GM21529 (cell line): Measurements from ENCODE around the gene TEX29.

Source experiments
- ATAC-seq: cut with Tn5 transposase; IDR thresholded peaks from one replicate; pipeline ENCODE4 v1.9.1; 2021; ENCODE audit not compliant: unreplicated experiment

TEX29 gene

DNA sequence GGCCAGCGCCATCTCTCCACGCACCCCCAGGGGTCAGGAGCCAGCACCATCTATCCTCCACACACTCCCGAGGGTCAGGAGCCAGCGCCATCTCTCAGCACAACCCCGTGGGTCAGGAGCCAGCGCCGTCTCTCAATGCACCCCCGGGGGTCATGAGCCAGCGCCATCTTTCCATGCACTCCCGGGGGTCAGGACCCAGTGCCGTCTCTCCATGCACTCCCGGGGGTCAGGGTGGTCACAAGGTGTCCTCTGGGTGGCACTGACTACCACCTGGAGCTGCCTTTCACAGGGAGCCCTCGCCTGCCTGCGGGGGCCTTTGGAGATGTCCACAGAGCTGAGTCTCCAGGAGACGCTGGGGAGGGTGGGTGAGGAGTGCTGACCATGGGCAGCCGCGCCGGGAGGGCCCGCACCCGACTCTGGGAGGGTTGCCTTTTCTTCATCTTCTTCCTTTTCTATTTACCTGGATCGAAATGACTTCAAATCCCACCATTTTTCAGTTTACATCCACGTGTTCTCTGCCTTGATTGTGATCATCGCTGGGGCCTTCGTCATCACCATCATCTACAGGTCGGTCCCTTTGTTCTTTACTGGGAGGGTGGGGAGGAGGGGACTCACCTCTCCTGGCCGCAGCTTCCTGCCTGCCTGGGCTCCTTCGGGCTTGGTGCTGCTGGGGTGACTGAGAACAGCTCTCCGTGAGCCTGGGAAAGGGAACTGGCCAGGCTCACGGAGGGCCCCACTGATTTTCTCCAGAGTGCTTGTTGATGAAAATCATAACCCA, 19.1 kb downstream of the TEX29 start:
- no peak for ATAC-seq

GRCh38 chr13:111341886-111342285, 21.4 kb downstream of the TEX29 start:
- ATAC-seq: no peak

GRCh38 chr13:111342721-111343120, 22.3 kb downstream of the TEX29 start:
- ATAC-seq: no peak

- ATAC-seq: no peak
Measured at GRCh38 chr13:111343186-111343805, 22.9 kb downstream of the TEX29 start.

DNA sequence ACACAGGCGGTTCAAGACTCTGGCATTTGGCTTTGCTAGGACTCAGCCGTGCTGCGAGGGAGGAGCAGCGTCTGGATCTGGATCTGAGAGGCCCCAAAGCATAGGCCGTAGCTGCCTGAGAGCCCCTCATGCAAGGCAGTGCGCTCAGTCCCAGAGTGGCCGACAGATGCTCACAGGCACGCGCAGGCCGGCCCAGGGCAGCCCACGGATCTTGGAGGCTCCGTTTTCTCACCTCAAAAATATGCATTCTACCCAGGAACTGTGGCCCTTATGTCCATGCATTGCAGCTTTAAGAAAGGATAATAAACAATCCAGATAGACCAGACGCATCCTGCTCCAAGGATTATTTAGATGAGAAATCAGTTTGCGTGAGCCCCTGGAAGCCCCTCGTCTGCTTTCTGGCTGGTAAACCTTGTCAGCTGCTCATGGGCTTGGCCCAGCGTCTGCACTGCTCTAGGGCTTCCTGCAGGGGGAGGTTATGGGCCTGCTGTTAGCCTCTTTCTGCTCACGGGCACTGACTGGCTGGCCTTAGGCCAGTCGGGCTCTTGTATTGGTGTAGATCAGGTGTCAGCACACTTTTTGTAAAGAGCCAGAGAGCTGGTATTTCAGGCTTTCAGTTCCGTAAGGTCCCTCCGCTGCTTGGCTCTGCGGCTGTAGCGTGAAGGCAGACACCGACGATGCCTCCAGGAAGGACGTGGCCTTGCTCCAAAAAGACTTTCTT, 24.2 kb downstream of the TEX29 start:
- ATAC-seq: no peak

- no peak for ATAC-seq
Measured at GRCh38 chr13:111345682-111346081, 25.2 kb downstream of the TEX29 start.

GRCh38 chr13:111346101-111346680, 25.7 kb downstream of the TEX29 start:
- ATAC-seq: no peak

- ATAC-seq: no peak
Measured at GRCh38 chr13:111347438-111347837, 27.0 kb downstream of the TEX29 start.

- no peak for ATAC-seq
Measured at GRCh38 chr13:111353508-111353907, 33.1 kb downstream of the TEX29 start.

DNA sequence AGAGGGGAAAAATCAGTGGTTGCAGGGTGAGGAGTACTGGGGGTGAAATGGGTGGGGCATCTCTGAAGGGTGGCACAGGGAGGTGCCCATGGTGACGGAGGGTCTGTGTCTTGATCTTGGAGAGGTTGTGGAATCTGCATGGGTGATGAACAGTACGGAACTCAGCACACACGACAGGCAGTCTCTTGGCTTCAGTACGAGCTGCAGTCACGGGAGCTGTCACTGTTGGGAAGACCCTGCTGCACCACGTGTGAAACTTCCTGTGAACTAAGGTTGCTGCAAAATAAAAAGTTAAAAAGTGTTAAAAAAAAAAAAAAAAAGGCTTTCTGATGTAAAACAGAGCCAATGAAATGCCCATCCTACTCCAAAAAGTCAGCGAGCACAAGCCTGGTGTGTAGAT, 34.3 kb downstream of the TEX29 start:
- ATAC-seq: no peak

- ATAC-seq: no peak
Measured at GRCh38 chr13:111356795-111357194, 36.4 kb downstream of the TEX29 start.

GRCh38 chr13:111359237-111359915, 38.9 kb downstream of the TEX29 start:
- ATAC-seq: no peak

DNA sequence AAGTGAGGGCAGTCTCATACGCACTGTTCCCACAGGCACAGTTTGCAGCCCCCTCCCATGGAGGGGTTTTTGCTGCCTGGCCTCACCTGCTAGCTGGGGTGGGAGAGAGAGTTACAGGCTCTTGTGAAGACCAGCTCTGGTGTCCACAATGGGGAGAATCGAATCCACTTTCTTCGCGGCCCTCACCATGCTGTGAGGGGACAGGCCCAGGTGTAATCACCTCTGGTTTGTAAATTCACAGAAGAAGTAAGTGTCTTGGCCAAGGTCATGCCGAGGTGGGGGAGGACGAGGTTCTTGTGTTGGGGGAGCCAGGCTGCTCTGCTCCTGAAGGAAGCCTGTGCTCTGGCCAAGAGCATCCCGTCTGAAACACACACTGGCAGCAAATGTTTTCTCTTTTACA, 39.5 kb downstream of the TEX29 start:
- no peak for ATAC-seq

DNA sequence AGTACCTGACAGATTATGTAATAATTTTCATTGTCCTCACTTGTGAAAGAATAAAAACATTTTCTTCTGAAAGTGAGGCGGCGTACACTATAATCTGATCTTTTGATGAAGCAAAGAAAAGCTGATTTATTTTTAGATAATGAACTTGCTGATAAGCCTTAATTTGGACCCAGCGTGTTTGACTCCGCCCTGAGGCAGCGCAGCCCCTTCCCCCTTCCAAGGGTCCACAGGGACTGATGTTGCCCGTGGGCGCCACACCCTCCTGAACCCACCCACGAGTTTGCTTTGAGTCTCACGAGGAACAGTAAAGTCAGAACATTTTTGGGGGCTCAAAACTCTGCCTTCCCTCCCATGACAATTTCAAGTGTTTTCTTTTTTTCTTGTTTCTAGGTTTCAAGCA, 40.0 kb downstream of the TEX29 start:
- no peak for ATAC-seq

- no peak for ATAC-seq
Measured at GRCh38 chr13:111361046-111361872, 40.8 kb downstream of the TEX29 start.

DNA sequence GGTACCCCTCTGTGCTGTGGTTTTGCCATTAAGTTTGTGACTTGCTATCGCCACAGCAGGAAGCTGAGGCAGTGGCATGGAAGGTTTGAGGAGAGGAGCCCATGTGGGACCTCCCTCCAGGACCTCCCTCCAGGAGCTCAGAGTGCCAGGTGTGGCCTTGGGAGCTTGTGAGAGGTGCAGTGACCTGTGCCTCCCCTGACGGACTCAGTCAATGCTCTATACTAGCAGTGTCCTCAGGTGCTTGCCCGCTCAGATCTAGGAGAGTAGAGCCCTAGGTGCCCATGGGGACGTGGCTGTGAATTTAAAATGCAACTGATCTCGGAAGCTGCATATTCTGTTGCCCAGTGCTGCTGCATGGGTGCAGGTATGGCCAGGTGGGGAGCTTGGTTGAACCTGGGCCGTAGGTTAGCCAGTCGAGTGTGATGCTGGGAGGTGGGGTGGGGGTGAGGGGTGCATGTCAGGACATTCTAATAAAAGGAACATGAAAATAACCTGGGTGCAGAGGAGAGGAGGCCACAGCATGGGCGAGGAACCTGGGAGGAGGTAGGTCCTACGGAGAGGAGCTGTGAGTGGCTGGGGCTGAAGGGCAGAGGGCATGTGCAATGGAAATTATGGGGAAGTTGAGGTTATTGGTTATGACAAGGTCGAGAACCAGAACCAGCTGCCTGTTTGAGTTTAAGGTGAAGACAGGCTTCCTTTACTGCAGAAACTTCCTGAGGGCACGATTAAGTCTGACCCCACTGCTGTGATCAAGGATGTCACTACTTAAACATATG, 41.6 kb downstream of the TEX29 start:
- ATAC-seq: no peak

DNA sequence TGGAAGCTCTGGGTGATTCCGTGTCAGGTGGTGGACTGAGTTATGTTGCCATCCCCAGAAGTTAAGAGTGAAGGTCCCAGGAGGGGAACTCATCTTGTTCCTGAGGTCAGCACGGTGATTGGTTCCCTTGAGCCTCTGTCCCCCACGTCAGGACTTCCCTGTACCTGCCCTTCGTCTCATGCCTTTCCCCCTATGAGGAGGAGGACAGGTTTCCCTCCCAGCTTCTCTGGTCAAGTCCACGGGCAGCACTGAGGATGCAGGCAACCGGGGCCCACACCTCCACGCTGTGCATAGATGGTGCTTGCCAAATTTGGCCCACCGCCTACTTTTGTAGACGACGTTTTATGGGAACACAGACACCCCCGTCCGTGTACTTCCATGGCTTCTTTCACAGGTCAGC, 42.7 kb downstream of the TEX29 start:
- no peak for ATAC-seq

DNA sequence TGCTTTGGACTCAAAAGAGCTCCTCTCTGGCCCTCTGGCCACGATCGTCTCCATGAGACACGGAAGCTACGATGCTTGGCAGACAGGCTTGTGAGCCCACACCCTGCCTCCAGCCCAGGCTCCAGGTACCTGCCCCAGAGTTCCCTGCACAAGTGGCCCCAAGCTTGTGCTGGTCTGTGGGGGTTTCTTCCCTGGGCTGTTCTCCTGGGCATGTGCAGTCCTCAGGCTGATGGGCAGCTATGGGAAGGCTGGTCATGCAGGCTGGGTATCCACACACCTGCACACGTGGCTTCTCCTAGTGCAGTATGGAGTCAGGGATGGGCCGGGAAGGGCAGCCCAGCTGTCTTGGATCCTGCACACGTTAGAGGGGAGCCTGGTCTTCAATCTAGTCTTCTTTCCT, 43.1 kb downstream of the TEX29 start:
- ATAC-seq: no peak

- no peak for ATAC-seq
Measured at GRCh38 chr13:111365149-111366005, 44.9 kb downstream of the TEX29 start.
